Measurements from ENCODE around the gene DHFR.
"Not testable (repeated sequence)": the region's sequence is repeated elsewhere in the genome, so short reads cannot be mapped to it uniquely, and the experiment has no call there.

Gene DHFR

DNA sequence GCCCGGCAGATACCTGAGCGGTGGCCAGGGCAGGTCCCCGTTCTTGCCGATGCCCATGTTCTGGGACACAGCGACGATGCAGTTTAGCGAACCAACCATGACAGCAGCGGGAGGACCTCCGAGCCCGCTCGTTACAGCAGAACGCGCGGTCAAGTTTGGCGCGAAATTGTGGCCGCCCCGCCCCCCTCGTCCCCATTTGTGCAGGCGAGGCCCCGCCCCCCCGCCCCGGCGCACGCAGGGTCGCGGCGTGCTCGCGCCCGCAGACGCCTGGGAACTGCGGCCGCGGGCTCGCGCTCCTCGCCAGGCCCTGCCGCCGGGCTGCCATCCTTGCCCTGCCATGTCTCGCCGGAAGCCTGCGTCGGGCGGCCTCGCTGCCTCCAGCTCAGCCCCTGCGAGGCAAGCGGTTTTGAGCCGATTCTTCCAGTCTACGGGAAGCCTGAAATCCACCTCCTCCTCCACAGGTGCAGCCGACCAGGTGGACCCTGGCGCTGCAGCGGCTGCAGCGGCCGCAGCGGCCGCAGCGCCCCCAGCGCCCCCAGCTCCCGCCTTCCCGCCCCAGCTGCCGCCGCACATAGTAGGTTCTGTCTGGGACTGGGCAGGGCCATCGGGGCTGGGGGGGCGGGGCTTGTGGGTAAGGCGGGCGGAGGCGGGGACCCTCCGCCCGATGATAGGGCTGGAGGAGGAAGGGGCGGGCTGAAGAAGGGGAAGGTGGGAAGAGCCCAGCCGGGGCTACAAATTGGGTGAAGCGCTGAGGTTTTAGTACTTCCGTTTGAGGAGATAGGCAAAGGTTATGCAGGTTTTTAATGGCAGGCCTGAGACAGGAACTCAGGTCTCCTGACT, at the start of gene DHFR, which contains the start of gene MSH3:
DHFR (minus strand) TSS at position 593 of the 840 bp plus-strand sequence; CDS start at position 99, 494 bp downstream.
MSH3 (plus strand) TSS at position 262 of the 840 bp plus-strand sequence; CDS start at position 338, 76 bp downstream.
- DNase-seq (ENCODE audit: low spot score), result peak; percentile 89

DNA sequence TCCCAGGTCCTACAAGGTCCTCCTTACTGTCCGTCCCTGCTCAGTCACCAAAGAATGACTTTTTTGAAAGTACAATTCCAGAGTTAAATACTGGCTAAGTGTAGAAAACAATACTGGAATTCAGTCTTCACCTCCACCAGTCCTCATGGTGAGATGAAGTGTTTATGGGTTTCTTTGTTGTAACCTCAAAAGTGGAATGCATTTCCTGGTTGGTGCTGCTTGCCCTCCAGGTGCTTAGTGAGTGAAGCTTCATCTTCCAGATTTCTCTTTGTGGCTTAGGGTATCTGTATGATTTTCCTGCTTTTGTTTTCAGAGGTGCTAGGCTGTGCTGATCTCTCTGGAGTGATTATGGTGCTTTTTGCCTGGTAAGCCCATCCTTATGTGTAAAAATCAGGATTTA, 49.4 kb upstream of the DHFR start:
- no peak for DNase-seq (ENCODE audit: low spot score)

DNA sequence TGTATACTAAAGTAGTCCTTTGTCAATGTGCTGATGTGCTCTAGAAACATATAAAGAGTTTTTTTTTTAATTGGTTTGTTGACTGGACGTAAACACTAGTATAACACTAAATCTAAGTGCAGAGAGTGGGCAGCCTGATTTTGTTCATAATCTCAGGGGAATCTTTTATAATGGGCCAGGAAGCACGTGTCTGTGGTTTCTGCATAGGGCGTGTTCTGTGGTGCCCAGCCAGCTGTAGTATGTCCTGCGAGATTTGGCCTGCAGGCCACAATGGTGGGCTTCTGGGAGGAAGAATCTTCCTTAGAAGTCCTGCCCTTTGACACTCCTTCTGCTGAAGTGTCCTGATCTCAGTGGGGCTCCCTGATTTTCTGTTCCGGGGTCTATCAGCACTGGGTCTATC, 49.0 kb upstream of the DHFR start:
- DNase-seq (ENCODE audit: low spot score), result no peak

DNA sequence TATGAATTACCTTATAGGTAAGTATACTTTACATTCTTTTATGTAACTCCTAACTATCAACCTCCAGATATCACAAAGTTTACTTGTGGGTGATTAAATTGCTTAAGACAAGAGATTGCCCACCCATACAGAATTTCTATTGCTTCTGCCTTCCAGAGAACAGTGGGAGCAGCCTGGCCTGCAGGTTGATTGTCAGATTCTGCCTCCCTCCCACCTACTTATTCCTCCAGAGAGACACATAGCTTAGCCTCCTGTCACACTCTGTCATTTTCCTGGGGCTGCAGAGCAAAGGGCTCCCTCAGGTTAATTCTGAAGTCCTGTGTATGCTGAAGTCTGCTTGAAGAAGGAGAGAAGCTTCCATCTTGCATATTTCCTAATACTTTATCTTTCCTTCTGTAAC, 48.5 kb upstream of the DHFR start:
- no peak for DNase-seq (ENCODE audit: low spot score)

DNA sequence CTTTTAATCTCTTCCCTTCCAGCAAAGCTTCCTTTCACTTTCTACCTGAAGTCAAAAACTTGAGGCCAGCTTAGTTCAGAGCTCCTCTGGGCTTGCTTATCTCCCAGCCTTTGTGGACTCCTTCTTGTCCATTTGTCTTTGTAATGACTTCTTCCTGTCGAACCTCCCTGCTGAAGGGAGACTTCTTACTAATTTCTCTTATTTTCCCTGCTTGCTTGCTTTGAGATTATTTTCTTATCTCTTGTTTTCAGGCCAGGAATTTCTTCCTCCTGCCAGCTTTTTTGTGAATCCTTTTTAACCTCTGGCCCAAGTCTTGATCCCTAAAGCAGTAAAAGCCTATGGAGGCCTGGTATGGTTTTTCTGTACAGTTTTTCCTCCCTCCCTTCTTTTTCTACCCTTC, 46.8 kb upstream of the DHFR start:
- no peak for DNase-seq (ENCODE audit: low spot score)

DNA sequence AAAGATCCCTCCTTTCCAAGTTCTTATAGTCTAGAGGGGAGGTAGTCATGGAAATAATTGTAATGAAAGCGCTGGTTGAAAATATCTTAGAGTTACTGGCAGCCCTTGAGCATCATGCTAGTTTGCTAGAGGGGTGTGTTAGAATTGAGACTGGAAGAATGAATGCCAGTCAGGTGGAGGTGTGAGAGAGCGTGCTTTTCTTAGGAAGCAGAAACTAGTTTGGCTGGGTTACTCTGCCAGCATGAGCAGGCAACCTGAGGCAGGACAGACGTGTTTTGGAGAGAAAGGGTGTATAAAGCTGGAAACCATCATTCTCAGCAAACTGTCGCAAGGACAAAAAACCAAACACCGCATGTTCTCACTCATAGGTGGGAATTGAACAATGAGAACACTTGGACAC, 43.6 kb upstream of the DHFR start:
- no peak for DNase-seq (ENCODE audit: low spot score)

DNA sequence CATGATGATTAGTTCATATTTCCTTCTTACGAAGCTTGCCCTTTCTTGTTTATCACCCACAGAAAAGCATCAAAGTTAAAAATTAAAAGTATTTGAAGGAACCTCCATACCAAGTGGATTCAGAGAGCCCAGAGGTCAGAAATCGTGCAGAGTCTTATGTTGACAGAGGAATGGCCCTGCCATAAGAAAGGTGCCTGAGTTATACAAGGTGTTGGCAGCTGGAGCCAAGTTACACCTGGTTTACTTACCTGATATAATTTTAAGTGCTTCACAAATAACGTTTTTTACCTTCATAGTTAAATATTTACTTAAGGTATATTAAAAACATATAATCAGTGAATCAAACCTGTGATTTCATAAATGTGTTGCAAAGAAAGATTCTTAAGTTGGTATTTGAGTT, 42.3 kb upstream of the DHFR start:
- DNase-seq (ENCODE audit: low spot score), result no peak

DNA sequence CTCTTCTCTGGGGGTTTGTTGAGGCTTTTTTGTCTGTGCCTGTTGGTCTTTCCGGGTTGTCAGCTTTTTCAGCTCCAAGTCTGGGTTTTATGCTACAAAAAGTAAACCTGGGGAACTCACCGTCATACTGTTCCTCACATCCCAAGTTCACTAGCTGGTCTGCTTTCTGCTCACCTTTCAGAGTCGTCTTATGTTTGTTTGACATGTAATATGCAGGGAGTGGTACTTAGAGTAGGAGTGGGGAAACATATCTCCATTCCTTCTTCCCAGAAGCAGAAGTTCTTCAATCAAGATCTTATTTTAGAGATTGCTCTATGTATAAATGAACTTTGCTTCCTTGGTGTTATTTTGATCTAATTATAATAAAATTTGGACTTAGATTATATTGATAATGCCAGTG, 41.7 kb upstream of the DHFR start:
- no peak for DNase-seq (ENCODE audit: low spot score)

DNA sequence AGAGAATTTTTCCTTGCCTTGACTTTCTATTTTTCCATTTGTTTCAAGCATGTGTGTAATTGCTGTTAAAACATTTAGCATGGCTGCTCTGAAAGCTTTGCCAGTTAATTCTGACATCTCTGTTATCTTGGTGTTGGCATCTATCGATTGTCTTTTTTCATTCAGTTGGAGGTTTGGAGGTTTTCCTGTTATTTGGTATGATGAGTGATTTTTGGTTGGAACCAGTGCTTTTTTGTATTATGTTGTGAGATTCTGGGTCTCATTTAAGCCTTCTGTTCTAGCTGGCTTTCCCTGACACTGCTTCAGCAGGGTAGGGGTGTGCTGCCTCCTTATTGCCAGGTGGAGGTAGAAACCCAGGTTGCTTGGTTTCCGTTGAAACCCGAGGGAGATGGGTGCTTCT, 40.9 kb upstream of the DHFR start:
- DNase-seq (ENCODE audit: low spot score), result no peak

DNA sequence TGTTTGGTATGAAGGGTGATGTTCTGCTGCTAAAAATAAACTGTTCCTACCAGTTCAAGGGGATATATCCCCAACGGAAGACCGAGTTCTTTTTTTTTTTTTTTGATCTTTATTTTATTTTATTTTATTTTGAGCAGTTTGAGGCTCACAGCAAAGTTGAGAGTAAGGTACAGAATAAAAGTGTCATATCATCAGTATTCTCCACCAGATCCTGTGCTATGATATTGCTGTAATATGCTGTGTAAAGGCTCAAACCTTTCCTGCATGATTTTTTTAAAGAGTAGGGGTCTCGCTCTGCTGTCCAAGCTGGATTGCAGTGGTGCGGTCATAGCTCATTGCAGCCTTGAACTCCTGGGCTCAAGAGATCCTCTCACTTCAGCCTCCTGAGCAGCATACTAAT, 34.8 kb upstream of the DHFR start:
- no peak for DNase-seq (ENCODE audit: low spot score)

DNA sequence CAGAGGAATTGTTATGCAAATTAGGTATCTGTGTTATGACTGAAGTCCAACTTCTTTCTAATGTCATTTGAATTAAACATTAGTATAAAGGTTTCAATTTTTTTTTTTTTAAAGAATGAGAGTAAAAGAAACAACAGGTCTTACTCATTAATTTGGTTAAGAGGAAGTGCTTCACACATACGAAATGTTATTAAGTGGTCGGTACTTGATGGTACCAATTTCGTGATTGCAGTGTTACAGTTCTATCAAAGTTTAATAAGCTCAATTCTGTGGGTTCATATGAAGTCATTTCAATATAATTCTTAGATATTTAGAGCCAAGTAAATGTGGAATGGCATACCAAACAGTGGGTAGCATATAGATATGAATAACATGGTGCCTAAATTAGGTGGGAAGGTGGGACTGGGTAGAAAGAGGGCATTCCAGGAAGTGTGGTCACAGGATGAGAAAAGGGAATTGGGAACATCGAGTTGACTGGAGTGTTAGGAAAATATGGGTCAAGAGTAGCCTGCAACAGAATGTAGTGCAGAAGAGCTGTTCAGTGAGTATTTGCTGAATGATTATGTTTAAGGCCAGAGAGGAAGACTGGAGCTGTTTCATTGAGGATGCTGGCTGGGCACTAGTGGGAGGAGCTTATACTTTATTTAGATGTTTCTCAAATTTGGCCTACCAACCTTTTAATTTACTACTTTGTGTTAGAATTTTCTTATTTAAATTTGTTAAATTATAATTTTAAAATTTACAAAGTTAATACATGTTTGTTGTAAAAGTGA, 34.1 kb upstream of the DHFR start:
- no peak for DNase-seq (ENCODE audit: low spot score)

DNA sequence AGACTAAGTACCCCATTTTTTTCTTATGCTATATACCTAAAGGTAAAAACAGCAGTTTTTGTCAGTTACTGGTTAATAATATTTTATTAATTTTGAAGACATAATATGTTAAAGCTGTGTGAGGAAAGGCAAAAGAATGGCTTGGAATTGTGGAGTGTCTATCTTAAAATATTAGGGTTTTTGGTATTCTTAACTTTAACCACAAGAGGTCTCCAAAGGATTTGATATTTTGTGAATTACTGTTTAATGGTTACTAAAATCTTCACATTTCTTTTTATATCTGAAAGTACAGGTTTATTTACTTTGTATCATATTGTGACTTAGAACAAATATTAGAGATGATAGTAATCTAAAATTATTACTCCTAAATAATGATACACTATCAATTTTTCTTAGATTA, 32.0 kb upstream of the DHFR start:
- DNase-seq (ENCODE audit: low spot score), result no peak

DNA sequence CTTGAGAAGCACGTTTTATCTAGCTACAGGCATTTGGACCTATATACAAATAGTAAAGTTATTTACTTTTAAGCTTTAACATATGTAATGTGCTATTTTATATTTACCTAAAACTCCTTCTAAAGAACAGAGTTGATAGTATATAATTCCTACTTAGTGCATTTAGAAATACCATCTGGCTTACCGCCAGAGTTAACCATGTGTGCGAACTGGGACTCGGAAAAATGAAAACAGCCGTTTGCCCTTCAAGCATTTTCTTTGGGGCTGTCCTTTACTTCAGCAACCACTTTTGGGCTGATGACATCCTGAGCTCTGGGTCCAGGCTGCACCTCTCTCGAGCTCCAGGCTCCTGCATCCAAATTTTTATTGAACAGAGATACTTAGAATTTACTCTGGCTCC, 21.9 kb upstream of the DHFR start:
- DNase-seq (ENCODE audit: low spot score), result no peak

DNA sequence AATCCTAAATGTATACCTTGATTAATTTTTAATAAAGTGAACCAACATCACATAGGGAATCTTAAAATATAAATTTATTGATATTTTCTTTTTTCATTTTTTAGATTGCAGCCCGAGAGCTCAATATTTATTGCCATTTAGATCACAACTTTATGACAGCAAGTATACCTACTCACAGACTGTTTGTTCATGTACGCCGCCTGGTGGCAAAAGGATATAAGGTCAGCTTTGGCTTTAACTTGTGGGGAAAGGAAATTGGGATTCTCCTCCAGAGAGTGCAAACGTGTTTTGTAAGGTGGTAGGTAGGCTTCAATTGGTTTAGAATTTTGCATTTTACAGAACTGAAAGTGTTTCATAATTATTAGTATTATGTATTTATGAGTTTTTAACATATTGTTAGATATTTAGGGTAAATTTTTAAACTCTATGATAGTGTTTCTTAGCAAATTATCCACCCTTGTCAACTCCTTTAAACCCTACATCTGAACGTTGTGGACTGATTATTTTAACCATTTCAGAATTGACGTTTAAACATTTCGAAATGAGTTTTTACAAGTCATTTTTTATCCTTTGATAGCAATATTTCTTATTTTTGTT, 17.5 kb upstream of the DHFR start:
- peak; percentile 61 for DNase-seq (ENCODE audit: low spot score)

DNA sequence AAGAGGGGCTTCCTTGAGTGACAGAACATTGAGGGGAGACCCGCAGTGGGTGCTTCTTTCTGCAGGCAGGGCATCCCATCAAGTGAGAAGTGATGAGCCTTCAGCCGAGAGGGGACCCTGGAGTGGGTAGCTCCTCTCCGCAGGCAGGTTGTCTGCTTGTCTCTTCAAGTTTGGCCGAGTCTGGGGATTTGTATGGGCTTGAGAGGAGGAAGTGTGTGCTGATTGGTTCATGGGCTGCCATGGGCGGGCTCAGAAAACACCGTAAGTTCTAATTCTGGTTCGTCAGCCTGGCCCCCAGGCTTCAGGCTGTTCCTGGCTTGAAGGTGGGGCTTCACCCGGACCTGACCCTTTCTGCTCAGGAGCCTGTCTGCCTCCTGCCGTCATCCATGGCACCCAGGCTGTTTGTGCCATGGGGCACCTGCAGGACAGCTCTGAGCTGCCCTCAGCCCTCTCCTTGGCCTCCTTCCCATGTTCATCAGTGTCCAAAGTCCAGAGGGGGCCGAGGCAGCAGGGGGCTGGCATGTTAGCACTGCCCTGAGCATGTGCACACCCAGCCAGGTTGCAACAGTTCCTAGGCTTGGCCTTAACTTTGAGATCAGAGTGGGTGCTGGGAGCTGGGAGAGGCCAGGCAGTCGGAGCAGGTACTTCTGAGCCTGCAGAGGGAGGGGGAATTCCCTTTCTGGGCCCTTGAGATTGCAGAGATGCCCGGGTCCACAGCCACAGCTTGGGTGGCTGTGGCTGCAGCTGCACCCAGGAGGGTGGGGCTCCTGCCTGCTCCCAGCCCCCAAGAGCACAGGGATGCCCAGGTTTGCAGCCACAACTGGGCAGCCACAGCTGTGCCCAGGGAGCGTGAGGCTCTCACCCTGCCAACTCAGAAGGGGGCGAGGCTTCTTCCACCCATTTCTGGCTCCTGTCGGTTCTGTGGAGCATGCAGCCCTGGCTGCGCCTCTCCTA, 13.5 kb upstream of the DHFR start:
- no peak for DNase-seq (ENCODE audit: low spot score)

DNA sequence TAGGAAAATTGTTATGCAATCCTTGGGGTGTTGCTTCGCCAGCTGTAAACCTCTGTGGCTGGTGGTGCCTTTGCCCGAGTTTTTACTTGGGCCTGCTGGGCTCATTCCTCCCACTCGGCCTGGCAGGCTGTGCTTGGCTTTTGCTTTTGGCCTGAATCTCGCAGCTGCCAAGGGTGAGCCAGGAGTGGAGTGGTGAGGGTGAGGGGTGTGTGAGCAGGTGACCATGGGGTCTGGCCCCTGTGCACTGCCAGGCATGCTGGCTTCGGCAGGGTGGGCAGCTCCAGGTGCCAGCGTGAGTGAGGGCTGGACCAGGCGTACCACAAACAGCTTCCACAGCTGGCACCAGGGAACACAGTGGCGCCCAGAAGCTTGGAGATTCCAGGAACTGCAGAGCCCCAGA, 12.6 kb upstream of the DHFR start:
- DNase-seq (ENCODE audit: low spot score), result no peak

DNA sequence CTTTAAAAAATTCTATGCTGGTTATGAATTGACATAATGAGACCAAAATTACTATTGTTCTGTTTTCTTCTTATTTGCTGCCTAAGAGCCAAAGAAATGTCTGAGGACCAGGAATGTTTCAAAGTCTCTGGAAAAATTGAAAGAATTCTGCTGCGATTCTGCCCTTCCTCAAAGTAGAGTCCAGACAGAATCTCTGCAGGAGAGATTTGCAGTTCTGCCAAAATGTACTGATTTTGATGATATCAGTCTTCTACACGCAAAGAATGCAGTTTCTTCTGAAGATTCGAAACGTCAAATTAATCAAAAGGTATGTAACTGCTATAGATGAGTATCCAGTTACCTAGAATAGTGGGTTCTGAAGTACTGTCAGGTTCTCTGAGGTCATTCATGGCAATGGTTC, 10.3 kb upstream of the DHFR start:
- DNase-seq (ENCODE audit: low spot score), result no peak

DNA sequence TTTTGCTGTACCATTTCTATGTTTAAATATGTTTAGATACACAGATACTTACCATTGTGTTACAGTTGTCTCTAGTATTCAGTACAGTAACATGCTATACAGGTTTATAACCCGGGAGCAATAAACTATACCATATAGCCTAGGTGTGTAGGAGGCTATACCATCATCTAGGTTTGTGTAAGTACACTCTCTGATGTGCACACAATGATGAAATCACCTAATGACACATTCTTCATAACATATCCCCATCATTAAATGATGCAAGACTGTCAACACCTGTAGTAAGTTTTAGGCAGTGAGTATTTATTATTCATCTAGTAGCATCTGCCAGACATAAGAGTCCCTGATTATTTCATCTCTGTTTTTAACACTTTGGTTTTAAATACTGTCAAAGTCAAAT, 7.3 kb upstream of the DHFR start:
- no peak for DNase-seq (ENCODE audit: low spot score)

DNA sequence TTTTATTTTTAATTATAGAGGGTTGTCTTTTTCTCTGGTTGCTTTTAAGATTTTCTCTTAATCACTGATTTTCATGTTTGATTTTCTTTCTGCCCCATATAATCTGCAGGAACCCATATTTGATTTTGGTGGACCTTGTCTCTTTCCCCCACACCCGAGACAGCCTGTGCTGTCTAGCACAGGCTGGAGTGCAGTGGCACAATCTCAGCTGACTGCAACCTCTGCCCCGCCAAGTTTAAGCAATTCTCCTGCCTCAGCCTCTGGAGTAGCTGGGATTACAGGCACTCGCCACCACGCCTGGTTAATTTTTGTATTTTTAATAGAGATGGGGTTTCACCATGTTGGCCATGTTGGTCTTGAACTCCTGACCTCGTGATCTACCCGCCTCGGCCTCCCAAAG, 5.9 kb upstream of the DHFR start:
- DNase-seq (ENCODE audit: low spot score), result not testable (repeated sequence)

DNA sequence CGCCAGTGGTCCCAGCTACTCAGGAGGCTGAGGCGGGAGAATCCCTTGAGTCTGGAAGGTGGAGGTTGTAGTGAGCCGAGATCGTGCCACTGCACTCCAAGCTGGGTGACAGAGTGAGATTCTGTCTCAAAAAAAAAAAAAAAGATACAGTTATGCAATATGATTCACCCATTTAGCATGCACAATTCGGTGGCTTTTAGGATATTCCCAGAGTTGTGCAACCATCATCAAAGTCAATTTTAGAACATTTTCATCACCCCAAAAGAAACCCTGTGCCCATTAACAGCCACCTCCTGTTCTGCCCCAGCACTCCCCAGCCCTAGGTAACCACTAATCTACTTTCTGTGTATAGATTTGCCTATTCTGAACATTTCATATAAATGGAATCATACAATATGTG, 4.3 kb upstream of the DHFR start:
- no peak for DNase-seq (ENCODE audit: low spot score)

DNA sequence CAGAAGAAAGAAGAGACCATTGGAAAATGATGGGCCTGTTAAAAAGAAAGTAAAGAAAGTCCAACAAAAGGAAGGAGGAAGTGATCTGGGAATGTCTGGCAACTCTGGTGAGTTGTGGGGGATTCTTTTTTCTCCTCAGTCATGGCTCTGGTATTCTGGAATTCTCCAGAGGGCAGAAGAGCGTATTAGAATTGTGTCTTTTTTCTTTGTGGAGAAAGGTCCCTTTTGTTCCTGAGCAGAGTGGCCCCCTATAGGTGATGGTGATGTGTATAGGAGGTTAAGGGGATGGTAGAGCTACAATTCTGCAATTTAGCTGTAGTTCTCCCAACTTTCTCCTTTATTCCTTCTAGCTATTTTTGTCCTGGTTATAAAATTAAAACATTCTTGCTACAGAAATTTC, 1.6 kb upstream of the DHFR start:
- no peak for DNase-seq (ENCODE audit: low spot score)

DNA sequence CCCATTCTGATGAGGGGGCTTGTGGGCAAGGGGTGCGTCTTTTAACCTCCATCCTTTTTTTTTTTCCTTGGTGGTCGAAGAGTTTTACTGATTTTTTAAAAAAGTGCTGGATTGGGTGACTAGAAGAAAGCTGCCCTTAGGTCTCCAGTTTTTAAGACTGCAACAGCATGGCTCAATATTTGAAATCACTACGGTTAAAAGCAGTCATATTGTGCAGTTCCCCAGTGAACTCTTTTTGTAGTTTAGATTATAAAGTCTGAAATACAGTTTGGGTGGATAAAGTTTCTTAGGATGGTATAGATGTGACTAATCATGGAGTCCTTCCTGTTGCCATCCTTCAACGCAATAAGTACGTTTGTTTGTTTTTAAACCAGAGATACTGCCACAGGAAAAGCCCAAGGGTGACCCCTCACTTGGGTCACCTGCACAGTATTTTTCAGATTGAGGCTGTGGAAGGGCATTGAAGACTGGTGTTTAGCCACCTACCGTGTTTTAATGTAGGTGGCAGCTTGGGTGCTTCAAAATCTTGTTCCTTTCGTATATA, 520 bp upstream of the DHFR start:
- no peak for DNase-seq (ENCODE audit: low spot score)

Data from hepatic stellate cell (primary cell).